Trophoblast cell (in vitro differentiated cells and primary cell): ENCODE data around the gene RBBP4.

Experiments
- DNase-seq, 2 donors: peaks; one replicate each; pipeline ENCODE4 v3.0.0-alpha.2; 2016
- H2AFZ ChIP-seq: 2 replicates; pipeline ENCODE4 v1.6.1; 2013; ENCODE audit warnings: low read length, moderate library complexity, mild to moderate bottlenecking; ENCODE audit not compliant: insufficient read depth, poor library complexity
- H2AK5ac ChIP-seq: 2 replicates; pipeline ENCODE4 v1.6.1; 2013; ENCODE audit warnings: mild to moderate bottlenecking, low read length
- H2BK120ac ChIP-seq: 2 replicates; pipeline ENCODE4 v1.6.1; 2013; ENCODE audit warnings: low read length, mild to moderate bottlenecking, moderate library complexity; ENCODE audit not compliant: insufficient read depth, poor library complexity
- H2BK12ac ChIP-seq: 2 replicates; pipeline ENCODE4 v1.6.1; 2013; ENCODE audit warnings: mild to moderate bottlenecking, low read length, moderate library complexity
- H2BK5ac ChIP-seq: 2 replicates; pipeline ENCODE4 v1.6.1; 2013; ENCODE audit warnings: low read length, low read depth, moderate library complexity, mild to moderate bottlenecking; ENCODE audit not compliant: poor library complexity
- H3K14ac ChIP-seq: 2 replicates; pipeline ENCODE4 v1.6.1; 2013; ENCODE audit warnings: mild to moderate bottlenecking, low read length
- H3K18ac ChIP-seq: 2 replicates; pipeline ENCODE4 v1.6.1; 2013; ENCODE audit warnings: mild to moderate bottlenecking, low read length
- H3K23ac ChIP-seq: 2 replicates; pipeline ENCODE4 v1.6.1; 2013; ENCODE audit warnings: low read length
- H3K27ac ChIP-seq: 2 replicates; pipeline ENCODE4 v1.5.1; 2013; ENCODE audit warnings: low read depth, mild to moderate bottlenecking, inconsistent platforms, low read length, moderate library complexity
- H3K27me3 ChIP-seq: 2 replicates; pipeline ENCODE4 v1.6.1; 2013; ENCODE audit warnings: inconsistent platforms, mild to moderate bottlenecking, low read length, moderate library complexity; ENCODE audit not compliant: insufficient read depth
- H3K36me3 ChIP-seq, 2 experiments: 1 replicate in 1 of 2; 2 replicates in 1 of 2; pipeline ENCODE4 v1.6.1; 2013; ENCODE audit warnings: low read length in 2 of 2, mild to moderate bottlenecking in 2 of 2, moderate library complexity in 1 of 2; ENCODE audit not compliant: insufficient read depth in 2 of 2, control insufficient read depth in 1 of 2
- H3K4ac ChIP-seq: 2 replicates; pipeline ENCODE4 v1.6.1; 2013; ENCODE audit warnings: low read depth, mild to moderate bottlenecking, low read length, moderate library complexity
- H3K4me1 ChIP-seq, 2 experiments: 1 replicate in 1 of 2; 2 replicates in 1 of 2; pipeline ENCODE4 v1.6.1; 2013; ENCODE audit warnings: low read length in 2 of 2, mild to moderate bottlenecking in 2 of 2, moderate library complexity in 1 of 2; ENCODE audit not compliant: insufficient read depth in 2 of 2, control insufficient read depth in 1 of 2
- H3K4me2 ChIP-seq: 2 replicates; pipeline ENCODE4 v1.6.1; 2013; ENCODE audit warnings: inconsistent platforms, mild to moderate bottlenecking, low read length, moderate library complexity
- H3K4me3 ChIP-seq: 2 replicates; pipeline ENCODE4 v1.5.1; 2013; ENCODE audit warnings: mild to moderate bottlenecking, low read depth, low read length, inconsistent platforms
- H3K79me1 ChIP-seq: one replicate; pipeline ENCODE4 v1.6.1; 2013; ENCODE audit warnings: low read length
- H3K79me2 ChIP-seq: 2 replicates; pipeline ENCODE4 v1.6.1; 2013; ENCODE audit warnings: low read length, mild to moderate bottlenecking; ENCODE audit not compliant: control insufficient read depth, insufficient read depth, poor library complexity
- H3K9ac ChIP-seq: 2 replicates; pipeline ENCODE4 v1.6.1; 2013; ENCODE audit warnings: mild to moderate bottlenecking, low read length
- H3K9me3 ChIP-seq: 2 replicates; pipeline ENCODE4 v1.6.1; 2013; ENCODE audit warnings: low read depth, mild to moderate bottlenecking, control low read depth, inconsistent platforms, low read length; ENCODE audit not compliant: insufficient read depth
- H4K12ac ChIP-seq: 2 replicates; pipeline ENCODE4 v1.6.1; 2013; ENCODE audit warnings: low read depth, mild to moderate bottlenecking, low read length, moderate library complexity
- H4K8ac ChIP-seq: 2 replicates; pipeline ENCODE4 v1.6.1; 2013; ENCODE audit warnings: low read depth, mild to moderate bottlenecking, low read length, moderate library complexity
- H4K91ac ChIP-seq: one replicate; pipeline ENCODE4 v1.6.1; 2013; ENCODE audit warnings: low read depth, mild to moderate bottlenecking, low read length, moderate library complexity
- WGBS: extraction: QIAGEN DNeasy Blood & Tissue Kit; methylation state at CpG from one replicate; pipeline ENCODE4 v1.1.7; 2013; ENCODE audit warnings: missing lambda C conversion rate; ENCODE audit not compliant: insufficient read length, insufficient coverage; ENCODE audit errors: extremely low coverage; 5-methylcytosine and 5-hydroxymethylcytosine counted together

RBBP4 gene

GRCh38 chr1:32714277-32714676 lies 63.3 kb downstream of the RBBP4 start:
- no peak overlapping the region for H4K91ac ChIP-seq
- H3K4me2 ChIP-seq = no peak overlapping the region
- H4K12ac ChIP-seq = no peak overlapping the region
- H4K8ac ChIP-seq = no peak overlapping the region
- no peak overlapping the region for H3K27ac ChIP-seq
- H3K4me1 ChIP-seq = peaks cover 6 to 8% of the 10 kb centered on the region in 2 experiments
- no peaks in the 10 kb centered on the region for H3K9me3 ChIP-seq
- H3K4ac ChIP-seq = no peak overlapping the region
- H3K36me3 ChIP-seq = no peaks in the 10 kb centered on the region
- no peak overlapping the region for H3K4me3 ChIP-seq
- H2AK5ac ChIP-seq = no peak overlapping the region
- no peak overlapping the region for H3K14ac ChIP-seq
- no CpG with 5 or more reads among the region's 4 CpGs for WGBS
- H3K9ac ChIP-seq = peak overlapping the region; percentile 10
- H2AFZ ChIP-seq = no peak overlapping the region
- no peak overlapping the region for H3K18ac ChIP-seq
- no peak overlapping the region for H2BK120ac ChIP-seq
- no peaks in the 10 kb centered on the region for H3K79me2 ChIP-seq
- no peaks in the 10 kb centered on the region for H3K27me3 ChIP-seq
- H2BK12ac ChIP-seq = no peak overlapping the region
- DNase-seq = no peak
- H2BK5ac ChIP-seq = no peak overlapping the region
- no peak overlapping the region for H3K23ac ChIP-seq
- peaks cover 2% of the 10 kb centered on the region for H3K79me1 ChIP-seq

GRCh38 chr1:32715901-32716311 lies 64.9 kb downstream of the RBBP4 start:
- no peaks in the 10 kb centered on the region for H3K79me2 ChIP-seq
- peaks cover 6 to 8% of the 10 kb centered on the region in 2 experiments for H3K4me1 ChIP-seq
- H3K36me3 ChIP-seq = no peaks in the 10 kb centered on the region
- H3K9me3 ChIP-seq = no peaks in the 10 kb centered on the region
- no peak overlapping the region for H3K27ac ChIP-seq
- no peak overlapping the region for H3K4ac ChIP-seq
- no peak overlapping the region for H3K23ac ChIP-seq
- H3K4me3 ChIP-seq = no peak overlapping the region
- H2BK5ac ChIP-seq = no peak overlapping the region
- peak overlapping the region; percentile 23 for H2BK12ac ChIP-seq
- no peak overlapping the region for H3K9ac ChIP-seq
- DNase-seq = peak; percentile 10 to 40
- peaks cover 2% of the 10 kb centered on the region for H3K79me1 ChIP-seq
- peak overlapping the region; percentile 43 for H4K8ac ChIP-seq
- H3K14ac ChIP-seq = no peak overlapping the region
- no peak overlapping the region for H3K4me2 ChIP-seq
- H2BK120ac ChIP-seq = peak overlapping the region; percentile 4
- no peak overlapping the region for H2AFZ ChIP-seq
- no peaks in the 10 kb centered on the region for H3K27me3 ChIP-seq
- peak overlapping the region; percentile 10 for H4K12ac ChIP-seq
- H4K91ac ChIP-seq = peak overlapping the region; percentile 32
- no CpG with 5 or more reads among the region's 4 CpGs for WGBS
- H3K18ac ChIP-seq = no peak overlapping the region
- no peak overlapping the region for H2AK5ac ChIP-seq

GRCh38 chr1:32716312-32717148 lies 65.5 kb downstream of the RBBP4 start:
- Histone ChIP-seq H3K79me2 (no peaks in the 10 kb centered on the region), H3K4me2 (peak overlapping the region; percentile 21), H2BK5ac (no peak overlapping the region), H3K23ac (no peak overlapping the region), H4K12ac (peak overlapping the region; percentile 6), H3K36me3 (no peaks in the 10 kb centered on the region), H2BK120ac (peak overlapping the region; percentile 4), H2BK12ac (peak overlapping the region; percentile 23), H3K9me3 (no peaks in the 10 kb centered on the region), H3K14ac (peak overlapping the region; percentile 22), H3K18ac (peak overlapping the region; percentile 4), H3K4me1 (peaks cover 6 to 8% of the 10 kb centered on the region in 2 experiments), H2AFZ (peak overlapping the region; percentile 40), H3K4ac (no peak overlapping the region), H3K27me3 (no peaks in the 10 kb centered on the region), H4K8ac (peak overlapping the region; percentile 43), H3K79me1 (peaks cover 2% of the 10 kb centered on the region), H2AK5ac (no peak overlapping the region), H4K91ac (peak overlapping the region; percentile 32), H3K27ac (no peak overlapping the region), H3K4me3 (no peak overlapping the region), H3K9ac (no peak overlapping the region)
- DNase-seq = peak; percentile 92 to 94
- WGBS = no CpG with 5 or more reads among the region's 9 CpGs

GRCh38 chr1:32717503-32717902 lies 66.5 kb downstream of the RBBP4 start:
- no peak overlapping the region for H3K4me2 ChIP-seq
- no peaks in the 10 kb centered on the region for H3K27me3 ChIP-seq
- no peak overlapping the region for H2BK5ac ChIP-seq
- H3K14ac ChIP-seq = no peak overlapping the region
- H2AFZ ChIP-seq = no peak overlapping the region
- H3K27ac ChIP-seq = no peak overlapping the region
- H2AK5ac ChIP-seq = no peak overlapping the region
- no peak overlapping the region for H4K91ac ChIP-seq
- H3K4ac ChIP-seq = no peak overlapping the region
- DNase-seq = no peak
- no peak overlapping the region for H3K9ac ChIP-seq
- H2BK12ac ChIP-seq = no peak overlapping the region
- H3K23ac ChIP-seq = no peak overlapping the region
- no peak overlapping the region for H4K12ac ChIP-seq
- no peaks in the 10 kb centered on the region for H3K36me3 ChIP-seq
- no peaks in the 10 kb centered on the region for H3K9me3 ChIP-seq
- no peak overlapping the region for H3K4me3 ChIP-seq
- no peak overlapping the region for H4K8ac ChIP-seq
- peaks cover 6 to 8% of the 10 kb centered on the region in 2 experiments for H3K4me1 ChIP-seq
- no peaks in the 10 kb centered on the region for H3K79me2 ChIP-seq
- no peak overlapping the region for H2BK120ac ChIP-seq
- H3K18ac ChIP-seq = no peak overlapping the region
- no CpG with 5 or more reads among the region's 4 CpGs for whole genome bisulfite sequencing
- H3K79me1 ChIP-seq = no peaks in the 10 kb centered on the region
